Neutrophil (primary cell): ENCODE results near the gene TMEM131.

Source experiments
- H3K27ac ChIP-seq: fragments of 200-600 bp; sonication (generic); 2 replicates; pipeline ENCODE4 v1.5.1; 2016; ENCODE audit warnings: mild to moderate bottlenecking, moderate library complexity
- H3K27me3 ChIP-seq: fragments of 200-600 bp; sonication (generic); 2 replicates; pipeline ENCODE4 v1.6.0; 2016; ENCODE audit warnings: mild to moderate bottlenecking
- H3K36me3 ChIP-seq: fragments of 200-600 bp; sonication (generic); 2 replicates; pipeline ENCODE4 v1.5.1; 2017
- H3K4me1 ChIP-seq, 2 experiments: fragments of 200-600 bp in 1 of 2; sonication (generic) in 1 of 2; 1 replicate in 1 of 2; 2 replicates in 1 of 2; pipeline versions ENCODE4 v1.5.1 to v1.6.1; 2013 to 2016; ENCODE audit warnings: low read depth in 1 of 2, low read length in 1 of 2, mild to moderate bottlenecking in 1 of 2, moderate library complexity in 1 of 2; ENCODE audit not compliant: control insufficient read depth in 1 of 2, insufficient read depth in 1 of 2
- H3K4me3 ChIP-seq, 2 experiments: fragments of 200-600 bp in 1 of 2; sonication (generic) in 1 of 2; 1 replicate in 1 of 2; 2 replicates in 1 of 2; pipeline ENCODE4 v1.5.1; 2013 to 2016; ENCODE audit warnings: low read depth in 1 of 2, low read length in 1 of 2, mild to moderate bottlenecking in 1 of 2, moderate library complexity in 1 of 2
- H3K9me3 ChIP-seq: fragments of 200-600 bp; sonication (generic); 2 replicates; pipeline ENCODE4 v1.5.1; 2016
- CTCF ChIP-seq: fragments of 200-600 bp; sonication (generic); IDR thresholded peaks from 2 replicates; pipeline ENCODE4 v1.5.1; 2016; ENCODE audit warnings: antibody characterized with exemption

The TMEM131 gene

DNA sequence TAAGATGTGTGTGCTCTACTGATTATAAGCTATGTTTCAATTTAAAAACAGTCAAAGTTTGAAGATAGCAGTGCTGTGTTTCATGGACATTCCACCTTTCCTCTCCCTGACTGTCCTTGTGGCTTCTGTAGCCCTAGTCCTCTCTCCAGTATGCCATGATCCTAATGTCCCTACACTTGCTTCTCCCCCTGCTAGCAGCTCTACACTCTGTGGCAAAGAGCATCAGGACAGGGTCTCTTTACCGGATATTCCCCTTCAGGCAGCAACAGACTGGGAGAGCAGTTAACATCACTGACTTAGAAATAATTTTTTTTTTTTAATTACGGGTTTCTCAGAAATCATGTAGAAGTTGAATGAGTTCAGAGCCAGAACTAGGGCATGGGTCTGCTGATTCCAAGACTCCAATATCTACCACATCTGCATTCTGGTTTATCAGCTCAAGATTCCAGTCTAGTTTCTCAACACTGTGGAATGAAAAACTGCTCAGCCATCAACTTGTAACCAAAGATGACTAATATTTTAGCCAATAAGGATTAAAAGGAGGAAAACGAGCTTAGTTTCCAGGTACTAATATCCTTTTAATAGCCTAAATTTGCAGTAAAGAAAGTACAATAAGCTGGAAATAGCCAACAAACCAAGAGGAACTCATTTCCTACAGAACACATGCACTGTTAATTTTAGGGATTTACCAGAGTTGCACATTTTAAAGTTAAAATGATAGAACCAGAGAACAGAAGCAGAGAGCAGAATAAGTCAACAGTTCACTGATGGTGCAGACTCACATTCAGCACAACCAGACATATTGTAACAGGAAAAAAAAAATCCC is 45.2 kb downstream of the TMEM131 start:
- H3K4me1 ChIP-seq: peaks cover 9 to 12% of the 10 kb centered on the region in 2 experiments
- H3K9me3 ChIP-seq: no peaks in the 10 kb centered on the region
- H3K36me3 ChIP-seq: no peaks in the 10 kb centered on the region
- TF ChIP-seq CTCF: no peak
- no peak overlapping the region for H3K4me3 ChIP-seq
- H3K27me3 ChIP-seq: no peaks in the 10 kb centered on the region
- H3K27ac ChIP-seq: peak overlapping the region; percentile 16

DNA sequence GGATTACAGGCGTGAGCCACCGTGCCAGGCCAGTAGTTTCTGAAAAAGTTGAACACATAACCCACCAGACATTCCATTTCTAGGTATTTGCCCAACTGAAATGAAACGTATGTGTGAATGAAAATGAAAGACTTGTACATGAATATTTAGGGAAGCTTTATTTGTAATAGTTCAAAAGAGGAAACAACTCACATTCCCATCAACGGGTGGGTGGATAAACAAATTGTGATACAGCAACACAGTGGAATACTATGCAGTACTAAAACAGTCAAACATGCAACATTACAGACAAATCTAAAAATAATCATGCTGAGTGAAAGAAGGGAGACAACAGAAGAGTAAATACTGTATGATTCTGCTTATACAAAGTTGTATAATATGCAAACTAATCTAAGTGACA is 46.8 kb downstream of the TMEM131 start:
- H3K36me3 ChIP-seq: no peaks in the 10 kb centered on the region
- peaks cover 9 to 12% of the 10 kb centered on the region in 2 experiments for H3K4me1 ChIP-seq
- TF ChIP-seq CTCF: no peak
- H3K27ac ChIP-seq: peak overlapping the region; percentile 67
- no peaks in the 10 kb centered on the region for H3K27me3 ChIP-seq
- no peak overlapping the region for H3K4me3 ChIP-seq
- no peaks in the 10 kb centered on the region for H3K9me3 ChIP-seq

DNA sequence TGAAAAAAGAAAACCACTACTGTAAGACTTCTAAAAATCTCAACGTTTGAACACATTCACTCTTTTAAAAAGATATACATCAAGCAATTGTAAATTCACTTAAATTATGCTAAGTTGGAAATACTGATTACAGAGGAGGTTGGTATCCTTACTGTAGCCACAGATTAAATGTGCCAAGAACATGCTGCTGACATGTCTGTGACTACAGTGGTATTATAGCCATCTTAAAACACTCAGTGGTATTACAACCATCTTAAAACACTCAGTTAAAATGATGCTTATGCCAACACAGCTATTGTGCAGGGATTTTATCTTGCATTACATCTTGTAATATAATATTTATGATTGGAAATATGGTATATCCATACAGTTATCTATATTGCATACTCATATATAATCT is 50.0 kb downstream of the TMEM131 start:
- Histone ChIP-seq H3K27ac (no peak overlapping the region), H3K27me3 (no peaks in the 10 kb centered on the region), H3K4me1 (peaks cover 9 to 12% of the 10 kb centered on the region in 2 experiments), H3K4me3 (no peak overlapping the region), H3K36me3 (no peaks in the 10 kb centered on the region), H3K9me3 (no peaks in the 10 kb centered on the region)
- TF ChIP-seq CTCF: no peak

DNA sequence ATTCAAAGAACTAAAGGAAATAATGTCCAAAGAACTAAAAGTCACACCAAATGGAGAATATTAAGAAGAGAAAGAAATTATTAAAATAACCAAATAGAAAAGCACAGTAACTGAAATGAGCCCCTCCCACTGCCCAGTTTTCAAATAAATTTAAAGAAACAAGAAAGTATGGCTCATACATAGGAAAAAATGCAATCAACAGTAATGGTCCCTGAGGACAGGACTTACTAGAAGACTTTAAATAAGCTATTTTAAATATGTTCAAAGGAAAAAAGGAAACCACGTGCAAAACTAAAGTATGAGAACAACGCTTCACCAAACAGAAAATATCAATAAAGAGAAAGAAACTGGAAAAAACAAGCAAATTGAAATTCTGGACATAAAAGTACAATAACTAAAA is 58.9 kb downstream of the TMEM131 start:
- Histone ChIP-seq H3K4me3 (no peak overlapping the region), H3K27ac (no peak overlapping the region), H3K36me3 (no peaks in the 10 kb centered on the region)

DNA sequence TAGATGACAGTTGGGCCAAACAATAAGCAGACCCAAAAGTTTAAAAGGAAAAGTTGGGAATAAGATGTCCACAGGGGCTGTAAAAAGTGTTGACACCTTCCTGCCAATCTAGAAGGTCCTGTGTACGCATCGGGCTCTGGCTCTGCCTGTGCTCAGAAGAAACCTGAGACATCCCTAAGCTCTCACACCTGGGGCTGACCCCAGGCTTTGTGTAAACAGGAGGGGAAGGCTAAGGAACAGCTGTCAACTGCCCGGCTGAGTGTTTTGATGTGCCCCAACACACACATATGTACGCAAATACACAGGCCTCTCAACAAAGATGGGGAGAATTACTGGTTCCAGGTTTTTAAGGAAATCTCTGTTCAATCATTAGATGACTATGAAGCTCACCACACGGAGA is 59.5 kb downstream of the TMEM131 start:
- Histone ChIP-seq H3K9me3 (no peaks in the 10 kb centered on the region), H3K4me3 (no peak overlapping the region), H3K4me1 (peaks cover 11 to 19% of the 10 kb centered on the region in 2 experiments), H3K27me3 (no peaks in the 10 kb centered on the region), H3K36me3 (no peaks in the 10 kb centered on the region), H3K27ac (no peak overlapping the region)
- no peak for TF ChIP-seq CTCF

More for the DNA sequence above, 58.9 kb downstream of the TMEM131 start:
- TF ChIP-seq CTCF: no peak
- Histone ChIP-seq H3K27me3 (no peaks in the 10 kb centered on the region), H3K9me3 (no peaks in the 10 kb centered on the region), H3K4me1 (peaks cover 4 to 13% of the 10 kb centered on the region in 2 experiments)
